Endothelial cell of umbilical vein (primary cell): ENCODE data around the gene TCF7L2. TPM values are rescaled to one million over a fixed set of nuclear protein-coding genes. Genes with fewer than 3 reads are reported as not detected.

Experiments used
- BruUV-seq: library from RNA; stranded (reverse); fragments of 400-500 nt; replicated peaks from 2 replicates; lab custom pipeline; 2021; lab: Mats Ljungman, UMichigan
- CTCF ChIA-PET: fragments of 300-600, 350-600 bp; sonication (Branson Sonifier 250); formaldehyde crosslinking; loops from one replicate; lab custom pipeline; 2021; ENCODE audit warnings: antibody characterized with exemption, inconsistent platforms; lab: Charles Lee
- POLR2A ChIA-PET: fragments of 300-600, 350-600 bp; sonication (Branson Sonifier 250); formaldehyde crosslinking; loops from one replicate; lab custom pipeline; 2021; ENCODE audit warnings: antibody characterized with exemption, inconsistent platforms; lab: Charles Lee
- DNase-seq: peaks from one replicate; pipeline ENCODE4 v3.0.0-alpha.2; 2011; ENCODE audit warnings: low read depth, low spot score
- FAIRE-seq: peaks from 2 replicates; lab custom pipeline; 2011; peaks lifted over from hg19 to GRCh38; lab: Jason Lieb, UNC
- H2AFZ ChIP-seq: 2 replicates; pipeline ENCODE4 v1.6.0; 2012; ENCODE audit warnings: low read depth, low read length, control low read depth, inconsistent platforms
- H3K27ac ChIP-seq: 2 replicates; pipeline ENCODE4 v1.5.1; 2011; ENCODE audit warnings: low read depth, mild to moderate bottlenecking, control low read depth, low read length, moderate library complexity; ENCODE audit not compliant: insufficient read depth
- H3K27me3 ChIP-seq, 2 experiments: 2 replicates each; pipeline versions ENCODE4 v1.6.0 to v1.6.1; 2011; ENCODE audit warnings: low read length in 2 of 2, mixed read lengths in 1 of 2; ENCODE audit not compliant: control insufficient read depth in 2 of 2, insufficient read depth in 2 of 2
- H3K36me3 ChIP-seq, 2 experiments: 2 replicates in 1 of 2; 3 replicates in 1 of 2; pipeline ENCODE4 v1.5.1; 2011; ENCODE audit warnings: low read length in 2 of 2, mild to moderate bottlenecking in 1 of 2, moderate library complexity in 1 of 2; ENCODE audit not compliant: control insufficient read depth in 2 of 2, insufficient read depth in 2 of 2; ENCODE audit errors: extremely low read depth in 1 of 2
- H3K4me1 ChIP-seq: 3 replicates; pipeline ENCODE4 v1.5.1; 2011; ENCODE audit warnings: mild to moderate bottlenecking, low read length; ENCODE audit not compliant: control insufficient read depth, insufficient read depth; ENCODE audit errors: extremely low read depth
- H3K4me2 ChIP-seq: 2 replicates; pipeline ENCODE4 v1.6.1; 2011; ENCODE audit warnings: low read length, control low read depth, mixed read lengths; ENCODE audit not compliant: insufficient read depth
- H3K4me3 ChIP-seq, 3 experiments: fragments of 200-600 bp in 1 of 3; sonication (generic), shearing (Covaris generic) in 1 of 3; replicated peaks in 1 of 3; 2 replicates each; pipeline ENCODE4 v1.5.1; 2011 to 2016; ENCODE audit warnings: control low read depth in 3 of 3, low read length in 3 of 3, mild to moderate bottlenecking in 2 of 3, inconsistent platforms in 1 of 3, low read depth in 1 of 3, moderate library complexity in 1 of 3; ENCODE audit not compliant: insufficient read depth in 1 of 3
- H3K79me2 ChIP-seq: 2 replicates; pipeline ENCODE4 v1.6.0; 2012; ENCODE audit warnings: low read length, inconsistent platforms; ENCODE audit not compliant: control insufficient read depth, insufficient read depth
- H3K9ac ChIP-seq: replicated peaks from 2 replicates; pipeline ENCODE3; 2011; ENCODE audit warnings: low read length, control low read depth; ENCODE audit not compliant: insufficient read depth; ENCODE audit errors: extremely low read depth
- H3K9me1 ChIP-seq: replicated peaks from 3 replicates; pipeline ENCODE4 v1.6.0; 2011; ENCODE audit warnings: mild to moderate bottlenecking, low read length; ENCODE audit not compliant: control insufficient read depth, insufficient read depth; ENCODE audit errors: extremely low read depth
- H3K9me3 ChIP-seq: replicated peaks from 2 replicates; pipeline ENCODE4 v1.5.1; 2012; ENCODE audit warnings: low read length, inconsistent platforms; ENCODE audit not compliant: control insufficient read depth, insufficient read depth
- H4K20me1 ChIP-seq: replicated peaks from 2 replicates; pipeline ENCODE3; 2011; ENCODE audit warnings: mild to moderate bottlenecking, low read length; ENCODE audit not compliant: control insufficient read depth, insufficient read depth; ENCODE audit errors: extremely low read depth
- CTCF ChIP-seq, 2 donors: IDR thresholded peaks; 1 replicate in 1 of 2; 2 replicates in 1 of 2; pipeline ENCODE4 v1.5.1; 2011; ENCODE audit warnings: low read length in 2 of 2, mild to moderate bottlenecking in 2 of 2, moderate library complexity in 2 of 2, control low read depth in 1 of 2, inconsistent platforms in 1 of 2, low read depth in 1 of 2; ENCODE audit not compliant: insufficient read depth in 1 of 2; ENCODE audit errors: extremely low read depth in 1 of 2
- EZH2 ChIP-seq: IDR thresholded peaks from 2 replicates; pipeline ENCODE4 v1.6.1; 2012; ENCODE audit warnings: borderline replicate concordance, low read depth, mild to moderate bottlenecking, moderate library complexity, low read length, inconsistent platforms; ENCODE audit not compliant: severe bottlenecking
- FOS ChIP-seq: IDR thresholded peaks from 2 replicates; pipeline ENCODE4 v1.6.1; 2011; ENCODE audit warnings: mild to moderate bottlenecking, low read length, moderate library complexity, borderline replicate concordance; ENCODE audit not compliant: insufficient read depth
- GATA2 ChIP-seq: IDR thresholded peaks from 2 replicates; pipeline ENCODE4 v1.7.0; 2011; ENCODE audit warnings: low read depth, mild to moderate bottlenecking, moderate library complexity, mixed read lengths, low read length; ENCODE audit not compliant: insufficient read length, insufficient read depth
- JUN ChIP-seq: IDR thresholded peaks from 2 replicates; pipeline ENCODE4 v1.6.1; 2011; ENCODE audit warnings: borderline replicate concordance, low read depth; ENCODE audit not compliant: insufficient read length, insufficient read depth
- MAX ChIP-seq: IDR thresholded peaks from 2 replicates; pipeline ENCODE4 v1.6.1; 2011; ENCODE audit not compliant: insufficient read depth, insufficient read length
- MYC ChIP-seq: IDR thresholded peaks from one replicate; pipeline ENCODE4 v1.6.1; 2011; ENCODE audit warnings: mild to moderate bottlenecking, low read depth, low read length
- POLR2A ChIP-seq: IDR thresholded peaks from 2 replicates; pipeline ENCODE4 v1.6.1; 2012; ENCODE audit warnings: low read depth, mild to moderate bottlenecking, control low read depth, low read length
- POLR2AphosphoS5 ChIP-seq: IDR thresholded peaks from 2 replicates; pipeline ENCODE4 v1.6.1; 2012; ENCODE audit warnings: low read depth, mild to moderate bottlenecking, control low read depth, low read length, moderate library complexity; ENCODE audit not compliant: insufficient read depth
- dilution Hi-C: fragments of 300-500 bp; cut with MboI; formaldehyde crosslinking; loops from one replicate; pipeline ENCODE4 v1.15.0; 2019; ENCODE audit warnings: low sequenced_read_pairs; ENCODE audit not compliant: extremely low pct_ligation_motif_present
- intact Hi-C: fragments of 100-400 bp; cut with micrococcal nuclease; formaldehyde crosslinking; loops from one replicate; pipeline ENCODE4 v1.10.0; 2022
- polyA plus RNA-seq, 4 experiments: library from polyadenylated mRNA; depleted of rRNA in 3 of 4; stranded (reverse) in 3 of 4; unstranded in 1 of 4; fragments of >200 nt; gene quantifications; 2 replicates each; pipeline versions ENCODE4 v1.2.1 to v1.2.3, GENCODE V29; 2011 to 2012; ENCODE audit warnings: missing spikeins in 1 of 4
- total RNA-seq: library from RNA; stranded (reverse); gene quantifications from 2 replicates; pipeline ENCODE4 v1.2.3, GENCODE V29; 2021

Gene TCF7L2
- total and polyA plus RNA-seq, 2 donors (not counting 3 experiments of a cell fraction or from before 2014, with no cell fraction given), result 9.9 to 21.8 TPM

DNA sequence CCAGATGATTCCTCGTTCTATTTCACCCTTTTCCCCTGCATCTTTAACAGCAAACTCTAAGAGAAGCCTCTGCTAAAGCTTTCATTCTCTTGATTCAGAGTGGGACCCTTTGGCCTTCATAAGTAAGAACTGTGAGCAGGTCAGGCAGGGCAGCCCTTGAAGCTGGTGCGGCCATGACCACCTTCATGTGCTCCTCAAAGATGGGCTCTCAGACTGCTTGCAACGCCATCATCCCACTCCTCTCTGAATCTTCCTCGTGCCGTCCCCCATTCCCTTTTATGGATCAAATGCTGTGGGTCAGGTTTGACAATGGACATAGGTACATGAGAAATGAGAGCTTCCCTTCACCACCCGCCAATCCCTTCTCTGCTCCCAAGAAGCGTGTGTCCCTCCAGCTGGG is 207.4 kb downstream of the TCF7L2 start:
- H3K9me3 ChIP-seq, result no peaks in the 10 kb centered on the region
- no peak overlapping the region for H2AFZ ChIP-seq
- dilution Hi-C loops, result no loop called here
- H3K4me1 ChIP-seq, result peaks cover 11% of the 10 kb centered on the region
- H3K79me2 ChIP-seq, result no peaks in the 10 kb centered on the region
- no peak overlapping the region for H3K9ac ChIP-seq
- FAIRE-seq (no peak), DNase-seq (no peak)
- H4K20me1 ChIP-seq, result no peaks in the 10 kb centered on the region
- H3K36me3 ChIP-seq, result peaks cover 2 to 30% of the 10 kb centered on the region in 2 experiments
- H3K4me3 ChIP-seq, result no peak overlapping the region
- H3K9me1 ChIP-seq, result no peaks in the 10 kb centered on the region
- no peak for TF ChIP-seq POLR2A
- no peak for TF ChIP-seq JUN
- TF ChIP-seq MYC, result no peak
- no peak for TF ChIP-seq EZH2
- no peak for TF ChIP-seq GATA2
- no peak for TF ChIP-seq MAX
- TF ChIP-seq CTCF (IDR thresholded peaks at IDR 0.05; ENCODE audit: extremely low read depth in 1 of 2, insufficient read depth in 1 of 2, low read depth in 1 of 2, low read length in 2 of 2), result no peak
- no peak for TF ChIP-seq POLR2AphosphoS5
- TF ChIP-seq FOS, result no peak
- intact Hi-C loops, result no loop called here
- BruUV-seq, result no TSS peak
- POLR2A ChIA-PET, result no interaction called here
- no peak overlapping the region for H3K4me2 ChIP-seq
- H3K27ac ChIP-seq, result no peak overlapping the region
- H3K27me3 ChIP-seq, result no peaks in the 10 kb centered on the region
- CTCF ChIA-PET, result no interaction called here
